Sigmoid colon (tissue), 7 donors: ENCODE measurements around the gene SPEF1. TPM values are rescaled to one million over a fixed set of nuclear protein-coding genes. Genes with fewer than 3 reads are reported as not detected.

Experiments used
- DNase-seq: peaks from one replicate; pipeline ENCODE4 v3.0.0-alpha.2; 2019
- H3K27ac ChIP-seq, 4 donors: fragments of 200-600 bp; sonication (generic); one replicate each; pipeline ENCODE4 v1.5.1; 2016 to 2019; ENCODE audit warnings: mild to moderate bottlenecking in 1 of 4
- H3K27me3 ChIP-seq, 3 donors: fragments of 200-600 bp; sonication (generic); one replicate each; pipeline ENCODE4 v1.5.1; 2019; ENCODE audit warnings: mild to moderate bottlenecking in 1 of 3
- H3K36me3 ChIP-seq, 4 donors: fragments of 200-600 bp; sonication (generic); one replicate each; pipeline ENCODE4 v1.5.1; 2016 to 2019
- H3K4me1 ChIP-seq, 4 donors: fragments of 200-600 bp; sonication (generic); one replicate each; pipeline ENCODE4 v1.5.1; 2017 to 2019
- H3K4me3 ChIP-seq, 4 donors: fragments of 200-600 bp; sonication (generic); one replicate each; pipeline ENCODE4 v1.5.1; 2017 to 2019; ENCODE audit warnings: mild to moderate bottlenecking in 2 of 4, moderate library complexity in 1 of 4
- H3K9me3 ChIP-seq, 4 donors: fragments of 200-600 bp in 3 of 4; sonication (generic) in 3 of 4; one replicate each; pipeline versions ENCODE4 v1.5.1 to v1.6.1; 2013 to 2019
- CTCF ChIP-seq, 4 experiments: fragments of 450-650 bp in 3 of 4; fragments of 200-600 bp in 1 of 4; IDR thresholded peaks; one replicate each; pipeline ENCODE4 v1.5.1; 2016 to 2019; ENCODE audit warnings: antibody characterized with exemption in 4 of 4, mild to moderate bottlenecking in 3 of 4, moderate library complexity in 2 of 4
- EP300 ChIP-seq, 4 donors: sonication (generic); formaldehyde crosslinking; IDR thresholded peaks; one replicate each; pipeline ENCODE4 v1.6.1; 2017; ENCODE audit warnings: antibody characterized with exemption in 4 of 4
- POLR2A ChIP-seq, 2 donors: fragments of 450-650 bp; IDR thresholded peaks; one replicate each; pipeline ENCODE4 v1.6.1; 2016; ENCODE audit warnings: antibody characterized with exemption in 2 of 2, mild to moderate bottlenecking in 2 of 2, moderate library complexity in 2 of 2
- POLR2AphosphoS5 ChIP-seq, 4 donors: sonication (generic); formaldehyde crosslinking; IDR thresholded peaks; one replicate each; pipeline ENCODE4 v1.6.1; 2017; ENCODE audit warnings: antibody characterized with exemption in 4 of 4
- WGBS, 2 donors: extraction: QIAGEN DNeasy Blood & Tissue Kit; methylation state at CpG; one replicate each; pipeline ENCODE4 v1.1.7; 2013; 5-methylcytosine and 5-hydroxymethylcytosine counted together
- intact Hi-C: fragments of 100-400 bp; cut with DNase I; formaldehyde crosslinking; loops from one replicate; pipeline ENCODE4 v1.15.1; 2023
- polyA plus RNA-seq, 3 donors: library from polyadenylated mRNA; stranded (reverse); fragments of 200-250 nt; gene quantifications; one replicate each; pipeline ENCODE4 v1.2.3, GENCODE V29; 2013
- total RNA-seq, 4 donors: library from RNA; depleted of rRNA; stranded (reverse); fragments of >200 nt; gene quantifications; one replicate each; pipeline ENCODE4 v1.1.0, GENCODE V29; 2016
- donor health status: healthy with polysubstance abuse.
- donor health status: Bipolar disorder and iron deficiency.
- donor health status: healthy.

The SPEF1 gene
- total and polyA plus RNA-seq, 7 donors, result 0.12 to 0.81 TPM; not detected in 5

- 71 to 90% methylated on average over 5 of the region's 5 CpGs for WGBS, 2 donors
- peak overlapping the region in 2 of 4 donors; percentile 41 to 51 for H3K27ac ChIP-seq
- no peak overlapping the region for H3K4me3 ChIP-seq
- intact Hi-C loops, result no loop called here
- DNase-seq, result no peak
- H3K27me3 ChIP-seq, result peaks cover 12 to 30% (median 15%) of the 10 kb centered on the region in 3 donors
- no peak for TF ChIP-seq POLR2AphosphoS5 (IDR thresholded peaks at IDR 0.05)
- no peak for TF ChIP-seq POLR2A (IDR thresholded peaks at IDR 0.05)
- no peak for TF ChIP-seq EP300 (IDR thresholded peaks at IDR 0.05)
- no peak for TF ChIP-seq CTCF (IDR thresholded peaks at IDR 0.05)
- H3K4me1 ChIP-seq, result peaks cover 0 to 11% (median 9%) of the 10 kb centered on the region in 4 donors
- H3K9me3 ChIP-seq, result no peaks in the 10 kb centered on the region
- no peaks in the 10 kb centered on the region for H3K36me3 ChIP-seq
Observed at GRCh38 chr20:3728354-3728753, 52.9 kb downstream of the SPEF1 start.

Other genes starting within 250 kb of the SPEF1 start
- gene GFRA4, start 118.0 kb downstream of the SPEF1 start, total RNA-seq, result not detected
- gene GFRA4, start 118.0 kb downstream of the SPEF1 start, polyA plus RNA-seq, result not detected
- 100 to 1,000 TPM in 2 of 4 donors, 10 to 100 TPM in 2; 49.9 to 484 (median 103) TPM for gene ADAM33, start 99.4 kb downstream of the SPEF1 start, total RNA-seq
- gene ADAM33, start 99.4 kb downstream of the SPEF1 start, polyA plus RNA-seq, result 10 to 100 TPM in 1 of 3 donors, 1 to 10 TPM in 1, under 1 TPM in 1; 0.69 to 12.3 (median 5.4) TPM
- 10 to 100 TPM in 3 of 4 donors, 1 to 10 TPM in 1; 9.9 to 17.1 (median 10.2) TPM for gene SIGLEC1, start 68.8 kb downstream of the SPEF1 start, total RNA-seq
- gene SIGLEC1, start 68.8 kb downstream of the SPEF1 start, polyA plus RNA-seq, result 1 to 10 TPM; 2.4 to 6.9 (median 5.3) TPM
- 10 to 100 TPM in 1 of 4 donors, 1 to 10 TPM in 3; 2.2 to 10.5 (median 7.8) TPM for gene HSPA12B, start 48.8 kb downstream of the SPEF1 start, total RNA-seq
- gene HSPA12B, start 48.8 kb downstream of the SPEF1 start, polyA plus RNA-seq, result 1 to 10 TPM in 2 of 3 donors, under 1 TPM in 1; 0.69 to 7.8 (median 2.9) TPM
- 100 to 1,000 TPM in 1 of 4 donors, 10 to 100 TPM in 3; 53.2 to 116 (median 69.6) TPM for gene ADISSP, start 13.7 kb downstream of the SPEF1 start, total RNA-seq
- gene ADISSP, start 13.7 kb downstream of the SPEF1 start, polyA plus RNA-seq, result 10 to 100 TPM; 15.7 to 38.1 (median 18.0) TPM
- 10 to 100 TPM; 73.4 to 99.9 (median 84.3) TPM for gene CENPB, start 5.3 kb upstream of the SPEF1 start, total RNA-seq
- 10 to 100 TPM; 52.7 to 71.4 (median 58.9) TPM for gene CENPB, start 5.3 kb upstream of the SPEF1 start, polyA plus RNA-seq
- gene CDC25B, start 14.9 kb upstream of the SPEF1 start, total RNA-seq, result 10 to 100 TPM; 18.9 to 59.8 (median 26.9) TPM
- 10 to 100 TPM; 12.5 to 65.8 (median 13.8) TPM for gene CDC25B, start 14.9 kb upstream of the SPEF1 start, polyA plus RNA-seq
- gene AP5S1, start 39.1 kb upstream of the SPEF1 start, total RNA-seq, result 10 to 100 TPM in 1 of 4 donors, 1 to 10 TPM in 3; 5.4 to 11.8 (median 7.3) TPM
- 10 to 100 TPM; 10.8 to 14.5 (median 14.1) TPM for gene AP5S1, start 39.1 kb upstream of the SPEF1 start, polyA plus RNA-seq
- gene MAVS, start 65.4 kb upstream of the SPEF1 start, total RNA-seq, result 10 to 100 TPM; 15.7 to 29.4 (median 19.7) TPM
- gene MAVS, start 65.4 kb upstream of the SPEF1 start, polyA plus RNA-seq, result 10 to 100 TPM in 2 of 3 donors, 1 to 10 TPM in 1; 9.6 to 55.2 (median 18.0) TPM
- 10 to 100 TPM; 35.1 to 43.2 (median 39.0) TPM for gene PANK2, start 107.9 kb upstream of the SPEF1 start, total RNA-seq
- gene PANK2, start 107.9 kb upstream of the SPEF1 start, polyA plus RNA-seq, result 10 to 100 TPM; 16.2 to 26.1 (median 20.3) TPM
- 10 to 100 TPM in 2 of 4 donors, 1 to 10 TPM in 2; 5.6 to 11.0 (median 9.9) TPM for gene RNF24, start 234.1 kb upstream of the SPEF1 start, total RNA-seq
- 1 to 10 TPM in 2 of 3 donors, under 1 TPM in 1; 0.60 to 4.6 (median 1.4) TPM for gene RNF24, start 234.1 kb upstream of the SPEF1 start, polyA plus RNA-seq